Activated CD4-positive, alpha-beta T cell treated with anti-CD3 and anti-CD28 coated beads for 24 hours (primary cell): ENCODE data around the gene SCG3.

Experiments
- DNase-seq, 2 donors: peaks; one replicate each; pipeline ENCODE4 v3.0.0-alpha.2; 2020; ENCODE audit warnings: low read depth in 2 of 2

The SCG3 gene

GRCh38 chr15:51727141-51727897 lies 46.0 kb downstream of the SCG3 start:
- DNase-seq, result no peak

DNA sequence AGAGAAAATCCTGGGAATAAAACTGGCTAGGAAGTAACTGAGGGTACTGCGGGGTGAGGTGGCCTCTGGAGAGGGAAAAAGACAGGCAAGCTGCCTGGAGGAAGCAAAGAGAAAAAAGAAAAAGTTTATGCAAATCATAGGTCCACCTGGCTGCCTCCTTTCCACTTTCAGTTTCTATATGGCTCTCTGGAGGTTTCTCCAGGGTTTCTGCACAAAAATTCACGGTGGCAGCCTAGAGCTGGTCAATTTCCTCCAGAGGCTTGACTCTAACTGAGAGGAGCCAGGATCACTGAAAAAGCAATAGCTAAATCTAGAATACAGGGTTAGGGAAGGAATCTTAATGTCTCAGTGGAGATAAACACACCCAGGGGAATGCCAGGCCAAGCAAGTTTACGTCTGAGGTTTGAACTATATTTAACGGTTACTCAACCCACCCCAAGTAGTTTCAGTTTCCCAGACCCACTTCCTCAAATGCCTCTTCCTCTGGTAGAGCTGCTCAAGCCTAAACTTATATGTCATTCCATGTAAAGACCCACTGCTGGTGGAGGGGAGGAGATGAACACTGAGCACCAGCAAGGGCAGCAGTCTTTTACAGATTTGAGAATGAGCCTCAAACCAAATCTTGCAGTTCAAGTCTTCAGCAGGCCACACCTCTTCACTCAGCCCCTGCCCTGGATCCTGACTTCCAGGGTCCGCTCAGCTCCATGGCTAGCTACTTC lies 50.4 kb downstream of the SCG3 start:
- no peak for DNase-seq

- no peak for DNase-seq
Observed at GRCh38 chr15:51732646-51733045, 51.3 kb downstream of the SCG3 start.

GRCh38 chr15:51735228-51736010 lies 54.1 kb downstream of the SCG3 start:
- DNase-seq, result no peak

DNA sequence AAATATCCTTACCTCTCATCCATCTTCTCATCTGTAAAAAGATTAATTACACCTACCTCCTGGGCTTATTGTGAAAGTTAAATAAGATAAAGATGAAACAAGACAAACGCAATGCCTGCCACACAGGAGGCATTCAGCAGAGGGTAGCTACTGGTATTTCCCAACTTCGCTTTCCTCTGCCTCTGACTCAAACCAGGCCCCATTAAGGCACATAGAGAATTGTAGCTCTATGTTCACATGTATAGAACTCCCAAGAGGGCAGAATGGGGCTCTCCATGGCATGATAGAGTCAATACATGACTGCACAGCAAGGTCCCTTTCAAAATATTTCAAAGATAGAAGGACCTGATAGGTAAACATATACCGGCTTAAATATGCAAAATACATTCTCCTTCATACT lies 54.8 kb downstream of the SCG3 start:
- DNase-seq, result no peak

- no peak for DNase-seq
Observed at GRCh38 chr15:51736751-51737521, 55.6 kb downstream of the SCG3 start.

DNA sequence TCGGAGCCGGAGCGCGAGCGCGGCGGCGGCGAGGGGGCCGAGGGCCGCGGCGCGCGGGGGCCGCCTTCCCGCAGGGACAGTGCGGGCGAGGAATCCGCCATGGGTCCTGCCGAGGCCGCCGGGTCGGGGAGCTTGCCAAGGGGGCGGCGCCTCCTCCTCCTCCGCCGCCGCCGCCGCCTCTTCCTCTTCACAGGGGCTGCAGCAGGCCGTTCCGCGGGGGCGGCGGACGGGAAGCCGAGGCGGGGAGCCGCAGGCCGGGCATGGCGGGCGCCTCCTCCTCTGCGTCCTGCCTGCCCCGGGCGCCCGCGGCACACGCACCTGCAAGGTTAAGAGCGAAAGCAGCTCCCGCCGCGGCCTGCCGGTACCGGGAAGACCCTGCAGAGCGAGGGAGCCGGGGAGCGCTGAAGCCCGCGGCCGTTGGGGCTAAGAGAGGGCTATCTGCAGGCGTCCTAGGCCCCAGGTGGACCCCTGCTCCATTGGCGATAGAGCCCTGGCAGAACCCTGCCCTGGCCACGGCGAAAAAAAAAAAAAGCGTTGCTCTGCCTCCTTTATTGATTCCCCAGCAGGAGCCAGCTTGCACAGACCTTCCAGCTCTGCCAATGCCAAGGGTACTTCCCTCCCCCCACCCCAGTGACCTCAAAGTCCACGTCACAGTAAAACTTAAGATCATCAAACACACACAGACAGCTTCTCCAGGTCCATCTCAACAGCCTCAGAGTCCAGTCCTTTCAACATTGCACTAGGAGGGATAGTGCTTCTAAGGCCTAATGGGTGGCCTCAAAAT lies 56.4 kb downstream of the SCG3 start, which contains the start of gene LYSMD2:
Gene LYSMD2 (minus strand): TSS at position 134 of the 784 bp plus-strand sequence. CDS start 33 bp downstream, at position 101.
- peak; percentile 46 to 52 for DNase-seq

DNA sequence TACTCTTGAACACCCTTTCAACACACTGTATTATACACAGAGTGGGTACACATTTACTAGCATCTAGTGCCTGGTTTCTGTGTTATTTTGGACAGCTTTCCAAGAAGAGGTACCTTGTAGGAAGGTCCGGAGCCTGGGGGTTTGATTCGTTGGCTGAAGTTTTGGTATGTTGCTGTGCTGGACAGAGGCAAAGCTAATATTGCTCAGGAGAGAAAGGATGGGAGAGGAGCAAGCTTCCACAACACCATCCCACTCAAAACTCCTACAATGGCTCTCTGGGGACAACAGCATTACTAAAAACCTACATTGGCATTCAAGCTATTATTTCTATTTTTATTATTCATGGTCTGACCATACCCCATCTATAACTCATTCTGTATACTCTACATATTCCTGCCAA lies 57.2 kb downstream of the SCG3 start:
- DNase-seq, result no peak

DNA sequence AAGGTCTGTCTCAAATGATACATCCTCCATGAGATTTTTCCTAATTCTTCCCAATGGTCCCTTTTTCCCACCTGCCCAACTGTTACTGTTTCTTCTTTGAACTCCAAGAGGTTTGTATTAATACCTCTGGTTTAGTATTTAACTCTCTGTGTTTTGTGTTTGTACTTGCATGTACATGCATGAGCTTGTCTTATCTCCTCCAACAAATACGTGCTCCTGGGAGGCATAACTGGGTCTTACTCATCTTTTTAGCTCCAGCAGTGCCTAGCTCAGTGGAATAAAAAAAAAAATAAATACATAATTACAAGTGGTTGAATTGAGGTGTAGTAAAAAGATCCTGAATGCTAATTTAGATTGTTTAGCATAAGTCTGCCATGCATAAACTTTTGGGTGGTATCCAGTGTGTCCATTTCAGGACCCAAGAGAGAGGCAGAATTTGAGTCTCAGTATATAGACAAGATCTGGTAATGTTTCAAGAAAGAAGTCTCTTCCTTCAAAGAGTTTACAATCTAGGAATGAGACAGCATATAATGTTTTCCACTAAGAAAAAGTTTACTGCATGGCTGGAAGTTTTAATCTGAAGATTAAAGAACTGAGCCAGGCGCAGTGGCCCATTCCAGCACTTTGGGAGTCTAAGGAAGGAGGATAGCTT lies 57.9 kb downstream of the SCG3 start:
- DNase-seq, result no peak

DNA sequence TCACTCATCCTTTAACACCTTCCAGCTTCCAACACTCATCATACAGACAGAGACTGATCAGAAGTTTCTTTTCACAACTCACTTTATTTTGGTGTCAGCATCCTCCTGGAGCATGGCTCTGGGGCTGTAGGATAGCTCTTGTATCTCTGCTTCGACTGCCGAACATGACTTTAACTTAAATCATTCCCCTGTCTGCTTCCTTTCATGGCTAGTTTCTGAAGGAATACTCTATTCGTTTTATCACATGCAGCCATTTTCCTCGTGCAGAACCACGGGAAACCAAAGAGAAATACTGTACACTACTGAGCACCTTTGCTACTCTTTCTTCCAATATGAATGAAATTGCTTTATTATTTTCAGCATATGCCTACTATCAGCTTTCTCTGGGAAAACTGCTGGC lies 68.0 kb downstream of the SCG3 start:
- no peak for DNase-seq

GRCh38 chr15:51750186-51750585 lies 68.9 kb downstream of the SCG3 start:
- no peak for DNase-seq

GRCh38 chr15:51750792-51751696 lies 69.7 kb downstream of the SCG3 start, which contains the start of gene TMOD2:
TMOD2 (plus strand) TSS chr15:51751597; CDS start chr15:51766442, 14,845 bp downstream.
- no peak for DNase-seq

GRCh38 chr15:51751697-51752683 lies 70.7 kb downstream of the SCG3 start:
- no peak for DNase-seq

- no peak for DNase-seq
Observed at GRCh38 chr15:51752888-51753287, 71.6 kb downstream of the SCG3 start.

- DNase-seq, result no peak
Observed at GRCh38 chr15:51754267-51754666, 73.0 kb downstream of the SCG3 start.

- DNase-seq, result no peak
Observed at GRCh38 chr15:51755790-51756189, 74.5 kb downstream of the SCG3 start.

- DNase-seq, result no peak
Observed at GRCh38 chr15:51756482-51756881, 75.2 kb downstream of the SCG3 start.

GRCh38 chr15:51757450-51757849 lies 76.1 kb downstream of the SCG3 start:
- no peak for DNase-seq
